ENCODE results near the gene KAZN.
"Not testable (repeated sequence)": the region's sequence is repeated elsewhere in the genome, so short reads cannot be mapped to it uniquely, and the experiment has no call there.

The KAZN gene

DNA sequence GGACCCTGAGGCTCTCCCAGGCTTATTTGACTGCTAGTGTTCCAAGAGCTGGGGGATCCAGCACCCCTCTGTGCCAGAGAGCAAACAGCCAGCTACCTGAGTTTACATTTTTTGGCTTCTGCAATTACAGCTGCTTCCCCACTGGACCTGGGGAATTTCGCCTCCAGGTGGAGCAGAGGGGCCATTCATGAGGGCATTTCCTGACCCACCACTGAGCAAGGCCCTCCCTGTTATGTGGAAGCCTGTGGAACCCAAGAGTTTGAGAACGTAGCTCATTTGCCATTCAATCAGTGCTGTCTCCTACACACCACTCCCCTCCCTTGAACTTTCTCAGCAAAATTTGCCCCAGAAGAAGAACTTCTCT is 512.4 kb downstream of the KAZN start:
- DNase-seq (ENCODE audit: low read depth, low spot score) = no peak

- no peak for DNase-seq (ENCODE audit: low read depth, low spot score)
Measured at GRCh38 chr1:15113146-15113545, 514.7 kb downstream of the KAZN start.

DNA sequence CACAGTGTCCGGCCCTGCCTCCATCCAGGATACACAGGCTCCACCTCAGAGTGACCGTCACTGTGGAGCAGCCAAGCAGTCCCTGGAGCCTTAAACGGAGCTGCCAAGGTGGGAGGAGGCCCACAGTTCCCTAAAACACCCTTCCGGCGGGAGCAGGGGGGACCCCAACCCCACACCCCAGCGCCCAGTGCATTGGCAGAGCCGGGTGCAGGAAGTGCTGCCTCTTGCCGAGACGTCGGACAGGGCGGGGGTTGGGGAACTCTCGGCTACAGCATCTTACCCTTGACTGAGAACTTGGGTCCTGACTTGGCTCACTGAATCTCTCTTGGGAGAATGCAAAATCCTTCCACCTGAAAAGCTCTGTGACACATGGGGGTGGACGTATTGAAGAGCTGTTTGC is 516.4 kb downstream of the KAZN start:
- no peak for DNase-seq (ENCODE audit: low read depth, low spot score)

GRCh38 chr1:15115542-15116330 is 517.3 kb downstream of the KAZN start:
- DNase-seq (ENCODE audit: low read depth, low spot score) = no peak

- no peak for DNase-seq (ENCODE audit: low read depth, low spot score)
Measured at GRCh38 chr1:15116966-15117365, 518.5 kb downstream of the KAZN start.

DNA sequence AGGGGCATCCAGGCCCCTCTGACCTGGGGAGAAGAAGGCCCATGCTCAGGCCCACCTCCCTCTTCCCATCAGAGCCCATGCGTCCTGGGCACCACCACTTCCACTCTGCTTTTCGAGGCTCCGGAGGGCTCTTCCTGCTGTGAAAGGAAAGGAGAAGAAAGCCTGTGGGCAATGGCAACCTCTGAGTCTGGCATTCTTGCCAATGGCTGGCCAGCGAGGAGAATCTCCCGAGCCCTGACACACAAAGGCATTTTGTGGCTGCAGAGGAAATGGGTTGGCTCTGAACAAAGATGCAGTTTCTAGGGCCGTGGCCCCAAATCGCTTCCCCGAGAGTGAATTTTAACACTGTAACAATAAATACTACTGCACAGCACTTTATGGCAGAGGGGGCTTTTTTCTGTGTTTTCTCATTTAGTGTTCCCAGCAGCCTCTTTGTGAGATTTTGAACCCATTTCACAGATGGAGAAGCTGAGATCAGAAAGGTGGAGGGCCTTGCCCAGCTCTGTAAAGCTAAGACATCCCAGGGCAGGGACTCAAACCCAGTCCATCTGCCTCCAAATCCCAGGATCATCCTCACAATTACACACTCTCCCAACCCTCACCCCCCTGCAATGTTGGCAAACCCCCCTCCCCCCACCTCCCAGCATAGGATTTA is 519.3 kb downstream of the KAZN start:
- no peak for DNase-seq (ENCODE audit: low read depth, low spot score)

GRCh38 chr1:15118579-15118978 is 520.1 kb downstream of the KAZN start:
- no peak for DNase-seq (ENCODE audit: low read depth, low spot score)

GRCh38 chr1:15120251-15120945 is 521.9 kb downstream of the KAZN start:
- DNase-seq (ENCODE audit: low read depth, low spot score) = no peak

- DNase-seq (ENCODE audit: low read depth, low spot score) = no peak
Measured at GRCh38 chr1:15122331-15122730, 523.8 kb downstream of the KAZN start.

GRCh38 chr1:15123270-15123669 is 524.8 kb downstream of the KAZN start:
- DNase-seq (ENCODE audit: low read depth, low spot score) = no peak

GRCh38 chr1:15123925-15124324 is 525.4 kb downstream of the KAZN start:
- DNase-seq (ENCODE audit: low read depth, low spot score) = no peak

- DNase-seq (ENCODE audit: low read depth, low spot score) = no peak
Measured at GRCh38 chr1:15124362-15125100, 526.0 kb downstream of the KAZN start.

DNA sequence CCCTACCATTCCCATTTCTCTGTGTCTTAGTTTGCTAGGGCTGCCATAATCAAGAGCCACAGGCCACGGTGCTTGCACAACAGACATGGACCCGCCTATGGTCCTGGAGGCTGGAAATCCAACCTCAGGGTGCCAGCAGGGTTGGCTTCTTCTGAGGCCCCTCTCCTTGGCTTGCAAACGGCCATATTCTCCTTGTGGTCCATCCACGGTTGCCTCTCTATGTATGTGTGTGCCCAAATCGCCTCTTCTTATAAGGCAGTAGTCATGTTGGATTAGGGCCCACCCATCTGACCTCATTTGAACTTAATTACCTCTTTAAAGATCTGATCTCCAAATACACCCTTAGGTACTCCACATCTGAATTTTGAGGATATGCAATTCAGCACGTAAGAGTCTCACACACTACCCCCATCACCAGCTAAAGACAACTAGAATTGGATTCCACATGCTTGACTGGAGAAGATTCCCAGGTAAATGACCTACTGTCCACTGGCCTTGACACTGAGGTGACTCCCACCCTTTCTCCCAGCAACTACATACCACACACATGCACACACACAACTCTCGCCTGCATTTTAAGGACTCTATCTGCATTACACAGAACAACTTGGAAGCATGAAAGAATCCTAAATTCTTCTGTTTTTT is 526.7 kb downstream of the KAZN start:
- DNase-seq (ENCODE audit: low read depth, low spot score) = no peak

- DNase-seq (ENCODE audit: low read depth, low spot score) = no peak
Measured at GRCh38 chr1:15128077-15128476, 529.6 kb downstream of the KAZN start.

GRCh38 chr1:15128520-15129313 is 530.2 kb downstream of the KAZN start:
- peak; percentile 25 for DNase-seq (ENCODE audit: low read depth, low spot score)

- DNase-seq (ENCODE audit: low read depth, low spot score) = no peak
Measured at GRCh38 chr1:15129944-15130343, 531.5 kb downstream of the KAZN start.

DNA sequence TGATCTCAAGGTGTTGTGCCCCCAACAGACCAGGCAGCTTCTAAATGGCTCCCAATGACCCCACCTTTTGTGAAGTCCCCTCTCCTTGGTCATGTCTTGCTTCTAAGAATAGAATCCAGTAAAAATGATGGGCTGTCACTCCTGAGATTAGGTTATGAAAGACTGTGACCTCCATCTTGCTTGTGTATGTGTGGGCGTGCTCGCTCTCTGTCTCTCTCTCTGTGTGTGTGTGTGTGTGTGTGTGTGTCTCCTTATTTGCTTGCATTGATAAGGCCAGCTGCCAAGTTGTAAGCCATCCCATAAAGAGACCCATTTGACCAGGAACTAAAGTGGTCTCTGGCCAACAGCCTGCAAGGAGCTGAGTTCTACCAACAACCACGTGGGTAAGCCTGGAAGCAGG is 532.1 kb downstream of the KAZN start:
- no peak for DNase-seq (ENCODE audit: low read depth, low spot score)

DNA sequence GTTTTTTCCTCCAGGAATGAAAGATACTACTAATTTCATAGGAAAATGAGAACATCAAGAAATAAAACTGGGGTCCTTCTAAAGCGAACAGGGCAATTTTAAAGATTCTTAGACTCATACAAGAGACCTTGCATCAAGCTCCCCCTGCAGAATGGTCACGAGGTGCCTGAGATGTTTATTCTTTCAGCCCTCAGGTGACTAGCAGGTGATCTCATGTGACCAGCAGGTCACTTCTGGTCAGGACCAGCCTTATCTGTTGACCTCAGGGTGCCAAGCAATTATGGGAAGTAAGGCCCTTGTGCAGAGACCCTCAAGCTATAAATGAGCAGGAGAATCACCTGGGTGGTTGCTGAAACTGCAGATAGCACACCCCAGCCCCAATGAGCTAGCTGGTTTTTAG is 534.5 kb downstream of the KAZN start:
- DNase-seq (ENCODE audit: low read depth, low spot score) = no peak

- no peak for DNase-seq (ENCODE audit: low read depth, low spot score)
Measured at GRCh38 chr1:15134285-15134684, 535.8 kb downstream of the KAZN start.

DNA sequence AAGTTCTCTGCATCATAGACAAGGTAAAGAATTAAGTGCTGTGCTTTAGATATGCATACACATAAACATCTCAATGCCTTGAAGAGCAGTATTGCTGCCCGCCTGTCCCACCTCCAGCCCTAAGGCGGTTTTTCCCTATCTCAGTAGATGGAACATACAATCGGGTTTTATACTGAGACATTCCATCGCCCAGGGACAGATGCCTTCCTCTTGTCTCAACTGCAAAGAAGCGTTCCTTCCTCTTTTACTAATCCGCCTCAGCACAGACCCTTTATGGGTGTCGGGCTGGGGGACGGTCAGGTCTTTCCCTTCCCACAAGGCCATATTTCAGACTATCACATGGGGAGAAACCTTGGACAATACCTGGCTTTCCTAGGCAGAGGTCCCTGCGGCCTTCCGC is 537.1 kb downstream of the KAZN start:
- not testable (repeated sequence) for DNase-seq (ENCODE audit: low read depth, low spot score)

DNA sequence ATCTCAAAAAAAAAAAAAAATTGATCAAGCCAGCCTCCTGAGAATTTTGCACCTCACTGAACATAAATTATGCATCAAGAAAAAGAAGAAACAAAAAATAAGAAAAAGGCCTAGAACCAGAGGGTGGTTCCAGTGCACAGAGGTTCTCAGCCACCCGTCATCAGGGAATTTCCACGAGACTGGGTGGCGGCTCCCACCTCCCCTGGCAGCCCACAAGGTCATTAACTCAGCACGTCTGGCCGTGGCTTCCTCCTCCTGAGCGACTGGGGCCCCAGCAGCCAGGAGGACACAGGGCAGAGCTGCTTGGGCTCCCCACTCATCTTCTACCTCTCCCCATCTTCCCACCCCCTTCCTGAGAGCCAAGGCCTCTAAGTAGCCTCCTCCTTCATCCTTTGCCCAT is 539.3 kb downstream of the KAZN start:
- no peak for DNase-seq (ENCODE audit: low read depth, low spot score)
